Femur (tissue), 1 donor: Measurements from ENCODE around the gene PSPH.
A peak's percentile ranks its signal among the peaks of the same experiment; 100 is the strongest.
"Not testable (repeated sequence)": the region's sequence is repeated elsewhere in the genome, so short reads cannot be mapped to it uniquely, and the experiment has no call there.

Source experiments
- DNase-seq: peaks from one replicate; pipeline ENCODE4 v3.0.0-alpha.2; 2017

The PSPH gene

DNA sequence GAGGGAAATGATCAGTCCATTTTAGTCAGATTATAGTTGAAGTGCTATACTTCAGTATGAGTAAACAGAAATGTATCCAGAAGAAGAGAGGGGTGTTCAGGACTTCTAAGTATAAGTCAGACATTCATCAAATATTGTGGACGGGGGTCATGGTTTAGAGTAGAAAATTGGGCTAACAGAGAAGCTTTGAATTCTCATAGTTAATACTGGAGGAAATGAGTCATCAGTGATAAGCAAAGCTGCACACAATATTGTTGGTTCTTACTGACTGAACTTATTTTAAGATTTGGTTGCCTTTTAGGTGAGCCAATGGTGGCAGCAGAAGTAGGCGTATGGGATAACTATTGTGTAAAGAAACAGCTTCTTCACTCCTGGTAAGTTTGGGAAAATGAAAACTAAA, 11.1 kb upstream of the PSPH start:
- no peak for DNase-seq

DNA sequence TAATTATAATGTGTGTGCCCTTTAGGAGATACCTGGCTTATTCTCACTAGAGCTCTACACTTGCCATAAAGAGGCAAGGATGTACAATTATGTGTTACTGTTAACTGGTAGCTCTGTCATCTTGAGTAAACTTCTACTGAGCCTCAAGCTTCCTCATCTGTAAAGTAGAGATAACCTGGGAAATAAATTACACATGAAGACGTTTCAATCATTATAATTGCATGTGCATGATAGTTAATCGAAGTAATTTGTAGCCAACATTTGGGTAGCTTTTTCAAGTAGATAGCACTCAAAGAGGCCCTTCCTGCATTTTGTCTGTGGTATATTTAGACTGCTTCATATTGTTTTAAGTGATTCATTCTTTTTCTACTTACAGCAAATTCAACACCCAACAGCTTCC, 2.7 kb upstream of the PSPH start:
- DNase-seq: no peak

DNA sequence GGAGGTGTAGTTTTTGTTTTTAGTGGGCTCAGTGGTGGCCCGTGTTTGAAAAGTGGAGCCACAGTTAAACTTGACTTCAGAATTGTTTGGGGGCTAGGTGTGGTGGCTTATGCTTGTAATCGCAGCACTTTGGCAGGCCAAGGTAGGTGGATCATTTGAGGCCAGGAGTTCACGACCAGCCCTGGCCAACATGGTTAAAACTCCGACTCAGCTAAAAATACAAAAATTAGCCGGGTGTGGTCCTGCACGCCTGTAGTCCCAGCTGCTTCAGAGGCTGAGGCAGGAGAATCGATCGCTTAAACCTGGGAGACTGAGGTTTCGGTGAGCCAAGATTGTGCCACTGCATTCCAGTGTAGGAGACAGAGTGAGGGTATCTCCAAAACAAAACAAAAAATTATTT, 2.1 kb upstream of the PSPH start:
- no peak for DNase-seq

DNA sequence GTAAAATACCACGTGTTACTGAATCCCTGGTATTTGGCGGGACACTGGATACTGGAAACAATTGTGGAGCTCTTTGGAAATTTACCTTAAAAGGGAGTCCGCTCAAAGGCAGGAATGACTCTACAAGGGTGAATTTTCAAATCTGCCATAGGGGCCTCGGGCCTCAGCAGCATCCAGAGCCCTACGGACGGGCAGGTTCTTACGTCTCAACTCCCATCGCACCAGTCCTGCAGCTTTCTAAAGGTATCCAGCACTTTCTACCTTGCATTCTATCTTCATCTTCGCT, 248 bp downstream of the PSPH start:
- no peak for DNase-seq

DNA sequence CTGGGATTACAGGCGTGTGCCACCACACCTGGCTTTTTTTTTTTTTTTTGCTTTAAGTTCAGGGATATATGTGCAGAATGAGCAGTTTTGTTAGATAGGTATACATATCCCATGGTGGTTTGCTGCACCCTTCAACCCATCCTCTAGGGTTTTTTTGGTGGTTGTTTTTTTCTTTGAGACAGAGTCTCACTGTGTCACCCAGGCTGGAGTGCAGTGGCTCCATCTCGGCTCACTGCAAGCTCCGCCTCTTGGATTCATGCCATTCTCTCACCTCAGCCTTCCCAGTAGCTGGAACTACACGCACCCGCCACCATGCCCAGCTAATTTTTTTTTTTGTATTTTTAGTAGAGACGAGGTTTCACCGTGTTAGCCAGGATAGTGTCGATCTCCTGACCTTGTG, 2.5 kb downstream of the PSPH start:
- DNase-seq: not testable (repeated sequence)

DNA sequence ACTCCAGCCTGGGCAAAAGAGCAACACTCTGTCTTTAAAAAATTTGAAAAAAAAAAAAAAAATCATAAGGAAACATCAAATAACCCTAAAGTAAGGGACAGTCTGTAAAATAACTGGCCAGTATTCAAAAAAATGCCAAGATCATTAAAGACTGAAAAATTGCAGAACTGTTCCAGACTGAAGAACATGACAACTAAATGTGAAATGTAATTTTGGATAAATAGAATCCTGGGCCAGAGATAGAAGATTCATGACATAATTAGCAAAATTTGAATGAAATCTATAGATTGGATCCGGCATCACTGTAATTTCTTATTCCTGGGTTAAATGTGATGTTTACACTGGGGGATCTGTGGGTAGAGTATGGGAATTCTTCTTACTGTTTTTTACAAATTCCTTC, 3.0 kb downstream of the PSPH start:
- no peak for DNase-seq

DNA sequence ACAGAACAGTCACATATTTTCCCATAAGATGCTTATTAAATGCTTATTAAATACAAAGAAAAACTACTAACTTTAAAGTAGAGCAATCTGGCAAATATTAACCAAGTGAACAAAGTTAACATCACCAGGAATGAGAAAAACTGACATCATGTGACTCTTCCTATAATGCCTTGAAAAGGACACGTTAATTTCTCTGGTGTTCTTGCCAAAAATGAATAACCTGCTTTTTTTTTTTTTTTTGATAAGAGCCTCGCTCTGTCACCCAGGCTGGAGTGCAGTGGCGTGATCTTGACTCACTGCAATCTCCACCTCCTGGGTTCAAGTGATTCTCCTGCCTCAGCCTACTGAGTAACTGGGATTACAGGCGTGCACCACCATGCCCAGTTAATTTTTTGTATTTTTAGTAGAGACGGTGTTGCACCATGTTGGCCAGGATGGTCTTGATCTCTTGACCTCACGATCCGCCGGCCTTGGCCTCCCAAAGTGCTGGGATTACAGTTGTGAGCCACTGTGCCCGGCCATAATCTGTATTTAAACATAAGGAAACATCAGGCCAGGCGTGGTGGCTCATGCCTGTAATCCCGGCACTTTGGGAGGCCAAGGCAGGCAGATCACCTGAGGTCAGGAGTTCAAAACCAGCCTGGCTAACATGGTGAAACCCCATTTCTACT, 3.7 kb downstream of the PSPH start:
- DNase-seq: not testable (repeated sequence)

DNA sequence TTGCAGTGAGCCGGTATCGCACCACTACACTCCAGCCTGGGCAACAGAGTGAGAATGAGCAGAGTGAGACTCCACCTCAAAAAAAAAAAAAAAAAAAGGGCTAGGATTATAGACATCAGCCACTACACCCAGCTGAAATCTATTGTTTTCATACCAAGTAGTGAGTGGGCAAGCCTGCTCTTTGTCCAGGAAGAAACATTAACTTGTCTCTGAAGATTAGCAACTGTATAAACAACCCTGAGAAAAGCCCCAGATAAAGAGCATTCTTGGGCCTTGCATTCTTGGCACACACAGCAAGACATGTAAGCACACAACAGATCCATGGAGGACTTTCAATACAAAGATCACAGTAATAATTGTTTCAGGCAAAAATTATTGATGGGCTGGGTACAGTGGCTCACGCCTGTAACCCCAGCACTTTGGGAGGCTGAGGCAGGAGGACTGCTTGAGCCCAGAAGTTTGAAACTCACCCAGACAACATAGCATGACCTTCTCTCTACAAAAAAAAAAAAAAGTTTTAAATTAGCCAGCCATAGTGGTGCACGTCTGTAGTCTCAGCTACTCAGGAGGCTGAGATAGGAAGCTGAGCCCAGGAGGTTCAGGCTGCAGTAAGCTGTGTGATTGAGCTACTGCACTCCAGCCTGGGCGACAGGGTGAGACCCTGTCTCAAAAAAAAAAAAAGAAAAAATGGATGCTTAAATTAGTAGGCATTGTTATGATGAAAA, 4.4 kb downstream of the PSPH start:
- no peak for DNase-seq

DNA sequence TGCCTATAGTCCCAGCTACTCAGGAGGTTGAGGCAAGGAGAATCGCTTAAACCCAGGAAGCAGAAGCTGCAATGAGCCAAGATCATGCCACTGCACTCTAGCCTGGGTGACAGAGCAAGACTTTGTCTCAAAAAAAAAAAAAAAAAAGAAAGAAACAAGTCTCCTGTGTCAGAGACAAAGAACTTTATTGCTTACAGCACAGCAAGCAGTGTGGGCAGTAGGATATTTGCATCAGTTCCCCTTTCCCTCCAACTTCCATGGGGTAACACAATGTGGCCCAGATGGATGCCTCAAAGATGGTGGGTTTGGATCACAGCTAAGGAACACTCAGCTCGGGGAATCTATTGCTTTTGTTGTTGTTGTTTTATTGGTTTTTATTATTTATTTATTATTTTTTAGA, 5.5 kb downstream of the PSPH start:
- not testable (repeated sequence) for DNase-seq

DNA sequence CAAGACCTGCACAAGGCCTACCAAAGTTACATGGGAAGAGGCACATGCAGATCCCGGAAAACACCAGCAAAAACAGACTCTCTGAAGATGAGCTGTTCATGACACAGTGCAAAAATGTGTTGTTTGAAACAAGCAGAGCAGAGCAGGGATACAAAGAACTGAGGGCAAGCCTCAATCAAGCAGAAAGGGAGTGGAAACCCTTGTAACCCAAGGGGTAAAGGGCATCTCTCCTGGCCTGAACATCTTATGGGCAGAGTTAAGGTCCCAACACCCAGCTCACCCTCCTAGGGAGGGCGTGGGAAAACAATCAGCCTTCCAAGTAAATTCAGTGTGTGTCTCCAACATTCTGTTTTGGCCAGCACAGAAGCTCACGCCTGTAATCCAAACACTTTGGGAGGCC, 10.5 kb downstream of the PSPH start:
- DNase-seq: no peak

DNA sequence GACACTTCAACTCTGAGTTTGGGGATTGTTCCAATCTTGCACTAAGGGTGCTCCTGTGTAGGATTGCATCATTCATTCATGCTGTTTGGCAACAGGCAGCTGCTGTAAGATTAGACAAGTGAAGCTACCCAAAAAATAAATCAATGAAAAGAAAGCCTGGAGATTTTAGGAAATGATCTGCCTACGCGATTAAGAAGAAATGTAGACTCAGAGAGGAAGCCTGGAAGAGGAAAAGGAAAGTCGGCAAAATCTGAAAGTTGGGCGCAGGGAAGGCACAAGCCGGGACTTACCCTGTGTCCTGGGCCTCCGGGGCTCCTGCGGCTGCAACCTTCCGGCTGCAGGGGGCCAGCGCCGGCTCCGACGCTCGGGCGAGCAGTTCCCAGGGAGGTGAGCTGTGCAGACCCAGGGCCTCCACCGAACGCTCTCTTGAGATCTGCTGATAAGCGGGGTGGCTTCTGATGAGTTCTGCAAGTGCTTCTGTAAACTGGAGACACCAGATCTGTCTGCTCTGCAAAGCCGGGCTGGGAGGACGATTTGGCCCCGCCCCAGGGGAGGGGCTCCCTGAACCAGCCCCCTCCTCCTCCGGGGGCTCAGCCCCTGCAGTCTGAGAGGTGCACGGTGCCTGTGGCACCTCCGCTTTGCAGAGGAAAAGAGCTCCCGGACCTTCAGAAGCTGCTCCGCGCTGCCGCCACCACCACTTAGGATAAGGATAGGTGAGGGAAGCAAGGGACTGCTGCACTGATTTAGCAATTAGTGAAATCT, 17.4 kb downstream of the PSPH start:
- DNase-seq: peak; percentile 81

DNA sequence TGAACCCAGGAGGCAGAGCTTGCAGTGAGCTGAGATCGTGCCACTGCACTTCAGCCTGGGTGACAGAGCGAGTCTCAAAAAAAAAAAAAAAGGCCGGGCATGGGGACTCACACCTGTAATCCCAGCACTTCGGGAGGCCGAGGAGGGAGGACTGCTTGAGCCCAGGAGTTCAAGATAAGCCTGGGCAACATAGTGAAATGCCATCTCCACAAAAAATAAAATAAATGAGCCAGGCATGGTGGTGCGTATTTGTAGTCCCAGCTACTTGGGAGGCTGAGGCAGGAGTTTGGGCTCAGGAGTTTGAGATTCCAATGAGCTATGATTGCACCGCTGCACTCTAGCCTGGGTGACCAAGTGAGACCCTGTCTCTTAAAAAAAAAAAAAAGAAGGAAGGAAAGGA, 18.7 kb downstream of the PSPH start:
- DNase-seq: not testable (repeated sequence)

DNA sequence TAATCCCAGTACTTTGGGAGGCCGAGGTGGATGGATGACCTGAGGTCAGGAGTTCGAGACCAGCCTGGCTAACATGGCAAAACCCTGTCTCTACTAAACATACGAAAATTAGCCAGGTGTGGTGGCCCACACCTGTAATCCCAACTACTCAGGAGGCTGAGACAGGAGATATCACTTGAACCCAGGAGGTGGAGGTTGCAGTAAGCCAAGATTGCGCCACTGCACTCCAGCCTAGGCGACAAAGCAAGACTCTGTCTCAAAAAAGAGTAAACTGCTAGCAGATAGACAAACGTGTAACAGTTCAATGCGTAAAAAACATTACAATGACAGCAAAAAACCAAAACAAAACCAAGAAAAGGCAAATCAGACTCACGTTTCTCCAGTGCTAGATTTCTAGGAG, 19.7 kb downstream of the PSPH start:
- DNase-seq: not testable (repeated sequence)

DNA sequence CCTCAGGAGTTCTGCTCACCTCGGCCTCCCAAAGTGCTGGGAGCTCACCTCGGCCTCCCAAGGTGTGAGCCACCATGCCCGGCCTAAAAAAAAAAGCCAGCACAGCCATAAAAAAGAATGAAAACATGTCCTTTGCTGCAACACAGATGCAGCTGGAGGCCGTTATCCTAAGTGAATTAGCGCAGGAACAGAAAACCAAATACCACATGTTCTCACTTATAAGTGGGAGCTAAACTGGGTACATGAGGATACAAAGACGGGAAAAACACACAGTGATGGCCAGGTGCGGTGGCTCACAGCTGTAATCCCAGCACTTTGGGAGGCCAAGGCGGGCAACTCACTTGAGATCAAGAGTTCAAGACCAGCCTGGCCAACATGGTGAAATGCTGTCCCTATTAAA, 20.9 kb downstream of the PSPH start:
- DNase-seq: no peak

DNA sequence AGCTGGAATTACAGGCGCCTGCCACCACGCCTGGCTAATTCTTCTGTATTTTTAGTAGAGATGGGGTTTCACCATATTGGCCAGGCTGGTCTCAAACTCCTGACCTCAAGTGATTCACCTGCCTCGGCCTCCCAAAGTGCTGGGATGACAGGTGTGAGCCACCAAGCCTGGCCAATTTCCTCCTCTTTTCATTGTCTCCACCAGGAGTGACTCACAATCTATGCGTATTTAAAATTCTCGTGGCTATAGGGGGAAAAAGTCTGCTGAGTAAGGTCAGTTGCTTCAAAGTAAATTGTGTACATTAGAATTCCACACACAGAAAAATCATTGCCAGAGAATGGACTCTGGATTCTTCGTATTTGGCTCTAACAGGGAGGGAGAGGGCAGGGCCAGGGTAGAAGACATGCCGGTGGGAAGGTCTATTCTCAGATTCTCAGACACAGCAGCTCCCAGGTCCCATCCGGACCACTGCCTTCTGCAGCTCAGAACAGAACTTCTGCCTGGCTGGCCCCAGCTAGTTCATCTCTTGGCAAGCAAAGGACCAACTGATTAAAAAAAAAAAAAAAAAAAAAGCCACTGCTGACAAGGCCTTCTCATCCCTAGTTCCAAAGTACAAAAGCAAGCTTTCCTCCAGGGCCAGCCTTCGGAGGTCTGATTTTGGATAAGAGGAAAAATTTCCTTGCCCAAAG, 22.2 kb downstream of the PSPH start:
- DNase-seq: no peak

DNA sequence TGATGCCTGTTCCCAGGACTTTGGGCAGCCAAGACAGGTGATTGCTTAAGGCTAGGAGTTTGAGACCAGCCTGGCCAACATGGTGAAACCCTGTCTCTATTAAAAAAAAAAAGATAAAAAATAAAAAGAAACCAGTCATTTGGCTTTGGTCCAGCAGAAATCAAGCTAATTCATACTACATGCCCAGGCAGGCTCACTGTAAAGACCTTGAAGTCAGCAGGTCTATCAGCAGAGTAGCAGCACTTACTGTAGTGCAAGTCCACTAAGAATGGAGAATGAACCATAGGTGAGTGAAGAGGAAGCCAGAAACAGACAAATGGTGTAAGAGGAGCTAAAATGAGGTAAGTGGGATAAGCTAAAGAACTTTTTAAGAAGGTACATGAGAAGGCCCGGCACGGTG, 24.7 kb downstream of the PSPH start:
- DNase-seq: no peak

DNA sequence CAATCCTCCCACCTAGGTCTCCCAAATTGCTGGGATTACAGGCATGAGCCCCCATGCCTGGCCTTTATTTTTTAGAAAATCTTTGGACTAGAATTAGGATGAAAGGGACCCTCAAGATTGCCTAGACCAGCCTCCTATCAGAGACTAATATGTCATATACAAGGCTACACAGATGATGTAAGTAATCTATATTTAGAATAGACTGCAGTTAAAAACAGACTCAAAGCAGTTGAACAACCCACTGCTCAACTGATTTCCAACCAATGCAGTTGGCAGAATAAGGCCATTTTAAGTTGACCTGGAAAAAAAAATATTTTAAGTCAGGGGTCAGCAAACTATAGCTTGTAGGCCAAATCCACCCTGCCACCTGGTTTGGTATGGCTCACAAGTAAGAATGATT, 27.7 kb downstream of the PSPH start:
- no peak for DNase-seq

DNA sequence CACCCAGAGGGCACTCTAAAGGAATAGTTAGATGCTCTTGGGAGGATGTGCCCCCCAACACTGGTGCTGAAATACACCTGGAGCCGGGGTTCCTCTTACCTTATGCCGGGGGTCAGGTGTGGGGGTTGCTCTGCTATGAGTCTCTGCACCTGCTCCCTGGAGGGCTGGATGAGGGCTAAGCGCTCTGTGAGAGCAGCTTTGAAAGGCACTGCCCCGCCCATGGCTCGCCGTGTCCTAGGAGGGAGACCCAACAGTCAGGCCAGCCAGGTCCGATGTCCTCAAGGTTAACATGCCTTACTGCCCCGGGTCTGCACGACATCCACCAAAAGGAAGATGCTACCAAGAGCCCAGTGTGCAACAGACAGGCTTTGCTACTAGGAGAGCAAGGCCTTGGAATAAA, 31.7 kb downstream of the PSPH start:
- no peak for DNase-seq

DNA sequence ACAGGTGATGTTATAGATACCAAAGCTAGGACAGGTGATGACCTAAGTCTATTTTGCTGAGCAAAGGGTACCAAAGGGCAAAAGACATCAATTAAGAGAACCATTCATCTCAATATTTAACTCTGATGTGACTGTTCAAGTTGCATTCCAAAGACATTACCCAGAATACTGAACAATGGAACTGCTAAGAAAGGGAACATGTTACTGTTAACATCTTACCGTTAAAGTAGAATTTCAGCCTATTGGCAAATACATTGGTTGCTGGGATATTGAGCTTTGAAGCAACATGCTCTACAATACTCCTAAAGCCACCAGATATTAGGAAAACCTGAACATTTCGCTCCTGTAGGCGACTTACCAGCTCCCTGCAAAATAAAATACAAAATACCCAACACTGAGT, 34.2 kb downstream of the PSPH start:
- DNase-seq: not testable (repeated sequence)

DNA sequence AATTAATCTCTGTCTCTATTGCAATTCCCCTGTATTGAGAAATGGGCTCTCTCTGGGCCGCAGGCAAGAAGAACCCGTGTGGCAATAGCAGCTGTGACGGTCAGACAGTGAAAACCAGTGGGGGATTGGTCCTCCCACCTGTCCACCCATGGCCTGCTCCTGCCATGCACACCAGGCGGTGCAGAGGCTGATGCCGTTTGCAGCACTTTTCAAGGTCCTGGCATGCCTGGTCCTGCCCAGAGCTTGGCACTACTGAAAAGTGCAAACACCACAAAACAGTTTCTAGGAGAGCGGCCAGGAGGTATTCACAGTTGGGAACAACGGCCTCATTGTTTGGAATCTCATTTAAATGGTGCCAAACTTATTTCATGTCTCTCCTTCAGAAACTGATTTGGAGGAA, 41.5 kb downstream of the PSPH start:
- DNase-seq: peak; percentile 27

DNA sequence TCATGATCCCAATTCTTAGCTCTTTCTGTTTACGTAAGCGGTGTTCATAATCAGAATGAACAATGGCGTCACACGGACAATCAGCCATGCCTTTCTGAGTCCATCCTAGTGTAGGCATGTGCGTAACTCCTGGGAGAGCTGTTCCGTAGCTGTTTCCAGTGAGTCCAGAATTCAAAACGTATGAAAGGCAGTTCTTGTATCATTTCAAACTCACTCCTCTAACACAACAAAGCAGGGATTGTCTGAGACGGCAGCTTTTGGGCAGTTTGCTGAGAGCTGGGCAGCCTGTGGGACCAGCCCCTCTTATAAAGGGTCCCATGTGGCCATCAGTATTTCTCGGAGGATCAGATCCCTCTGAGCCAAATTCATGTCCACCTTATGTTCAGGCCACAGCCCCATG, 43.4 kb downstream of the PSPH start:
- no peak for DNase-seq

DNA sequence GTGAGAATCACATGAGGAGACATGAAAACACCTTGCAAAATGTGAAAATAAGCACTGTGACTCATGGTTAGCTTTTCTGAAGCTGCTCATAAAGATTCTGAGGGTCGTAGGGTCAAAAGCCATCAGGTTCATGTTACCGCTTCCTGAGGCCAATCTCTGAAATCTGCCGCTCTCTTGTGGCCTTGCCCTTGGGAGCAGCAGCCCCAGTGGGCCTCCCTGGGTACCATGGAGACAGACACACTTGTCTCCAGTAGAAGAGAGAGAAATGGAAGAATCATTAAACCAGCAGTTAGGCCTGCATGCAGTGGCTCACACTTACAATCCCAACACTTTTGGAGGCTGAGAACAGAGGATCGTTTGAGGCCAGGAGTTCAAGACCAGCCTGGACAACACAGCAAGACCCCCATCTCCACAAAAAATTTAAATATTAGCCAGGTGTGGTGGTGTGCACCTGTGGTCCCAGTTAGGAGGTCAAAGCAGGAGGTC, 44.0 kb downstream of the PSPH start:
- DNase-seq: no peak

DNA sequence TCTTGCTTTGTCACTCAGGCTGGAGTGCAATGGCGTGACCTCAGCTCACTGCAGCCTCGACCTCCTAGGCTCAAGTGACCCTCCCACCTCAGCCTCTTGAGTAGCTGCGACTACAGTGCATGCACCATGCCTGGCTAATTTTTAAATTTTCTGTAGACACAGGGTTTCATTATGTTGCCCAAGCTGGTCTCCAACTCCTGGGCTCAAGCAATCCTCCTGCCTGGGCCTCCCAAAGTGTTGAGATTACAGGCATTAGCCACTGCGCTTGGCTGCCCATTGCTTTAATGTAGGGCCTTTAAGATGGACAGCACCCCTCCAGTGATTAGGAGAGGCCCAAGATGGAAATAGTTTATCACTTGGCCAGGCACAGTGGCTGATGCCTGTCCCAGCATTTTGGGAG, 47.5 kb downstream of the PSPH start:
- DNase-seq: no peak
